Testis (tissue), 3 donors: ENCODE measurements around the gene SAMD7. TPM values are rescaled to one million over a fixed set of nuclear protein-coding genes. Genes with fewer than 3 reads are reported as not detected.

Experiments used
- DNase-seq: peaks from one replicate; pipeline ENCODE4 v3.0.0-alpha.2; 2019
- H3K27ac ChIP-seq, 2 donors: fragments of 200-600 bp; sonication (generic); one replicate each; pipeline ENCODE4 v1.5.1; 2019
- H3K27me3 ChIP-seq: fragments of 200-600 bp; sonication (generic); one replicate; pipeline ENCODE4 v1.5.1; 2019
- H3K36me3 ChIP-seq: fragments of 200-600 bp; sonication (generic); one replicate; pipeline ENCODE4 v1.5.1; 2017; ENCODE audit warnings: low read depth; ENCODE audit errors: missing control alignments
- H3K4me1 ChIP-seq: fragments of 200-600 bp; sonication (generic); one replicate; pipeline ENCODE4 v1.5.1; 2019
- H3K4me3 ChIP-seq, 2 donors: fragments of 200-600 bp; sonication (generic); one replicate each; pipeline ENCODE4 v1.5.1; 2017 to 2019
- H3K9me3 ChIP-seq: fragments of 200-600 bp; sonication (generic); one replicate; pipeline ENCODE4 v1.5.1; 2017
- CTCF ChIP-seq, 3 experiments: fragments of 450-650 bp in 2 of 3; fragments of 200-600 bp in 1 of 3; sonication (generic) in 1 of 3; IDR thresholded peaks; one replicate each; pipeline ENCODE4 v1.5.1; 2016 to 2019; ENCODE audit warnings: antibody characterized with exemption in 3 of 3, mild to moderate bottlenecking in 2 of 3, moderate library complexity in 1 of 3
- POLR2A ChIP-seq: fragments of 450-650 bp; IDR thresholded peaks from one replicate; pipeline ENCODE4 v1.6.1; 2017; ENCODE audit warnings: antibody characterized with exemption, mild to moderate bottlenecking, moderate library complexity
- WGBS, 2 donors: methylation state at CpG; one replicate each; pipeline ENCODE4 v1.1.5; 2018; 5-methylcytosine and 5-hydroxymethylcytosine counted together
- intact Hi-C: fragments of 100-400 bp; cut with DNase I; formaldehyde crosslinking; loops from one replicate; pipeline ENCODE4 v1.15.1; 2023; ENCODE audit warnings: low total_unique reads
- polyA plus RNA-seq: library from polyadenylated mRNA; stranded (reverse); fragments of 350-450 nt; fragmentation: Illumina TruSeq; extraction: RNeasy Lipid Tissue Mini Kit (QIAGEN cat#74804); gene quantifications from one replicate; pipeline ENCODE4 v1.2.3, GENCODE V29; 2014; ENCODE audit warnings: low read depth, low replicate concordance; ENCODE audit not compliant: insufficient read depth
- total RNA-seq, 2 donors: library from RNA; depleted of rRNA; stranded (reverse); fragments of >200 nt; gene quantifications; one replicate each; pipeline ENCODE4 v1.2.3, GENCODE V29; 2016

SAMD7 gene
- total and polyA plus RNA-seq, 3 donors from 2014 or later, result 0.25 to 0.68 TPM; not detected in 1

- Histone ChIP-seq H3K9me3 (no peaks in the 10 kb centered on the region), H3K27ac (no peak overlapping the region), H3K27me3 (no peaks in the 10 kb centered on the region), H3K4me1 (no peaks in the 10 kb centered on the region), H3K36me3 (no peaks in the 10 kb centered on the region), H3K4me3 (no peak overlapping the region)
- no peak for DNase-seq
- intact Hi-C loops, result no loop called here
- TF ChIP-seq POLR2A (no peak), CTCF (IDR thresholded peaks at IDR 0.05) (no peak)
- 59 to 78% methylated on average over 2 of the region's 2 CpGs for WGBS, 2 donors
Observed at GRCh38 chr3:169871129-169871886, 40.1 kb upstream of the SAMD7 start.

GRCh38 chr3:169879013-169879557 lies 32.3 kb upstream of the SAMD7 start:
- H3K36me3 ChIP-seq, result no peaks in the 10 kb centered on the region
- TF ChIP-seq POLR2A (no peak), CTCF (IDR thresholded peaks at IDR 0.05) (no peak)

GRCh38 chr3:169879845-169880575 lies 31.4 kb upstream of the SAMD7 start:
- H3K9me3 ChIP-seq, result no peaks in the 10 kb centered on the region
- no peak for DNase-seq
- H3K4me3 ChIP-seq, result no peak overlapping the region
- H3K4me1 ChIP-seq, result no peaks in the 10 kb centered on the region
- whole genome bisulfite sequencing, 2 donors, result 75 to 80% methylated on average over 1 to 3 of the region's 3 CpGs
- no peaks in the 10 kb centered on the region for H3K36me3 ChIP-seq
- intact Hi-C loops, result no loop called here
- H3K27me3 ChIP-seq, result no peaks in the 10 kb centered on the region
- H3K27ac ChIP-seq, result no peak overlapping the region
- no peak for TF ChIP-seq CTCF (IDR thresholded peaks at IDR 0.05)

More at GRCh38 chr3:169879013-169879557, 32.3 kb upstream of the SAMD7 start:
- no peak overlapping the region for H3K4me3 ChIP-seq
- H3K4me1 ChIP-seq, result no peaks in the 10 kb centered on the region
- no peaks in the 10 kb centered on the region for H3K9me3 ChIP-seq
- DNase-seq, result no peak
- WGBS, 2 donors, result 83 to 90% methylated on average over 8 of the region's 8 CpGs
- H3K27me3 ChIP-seq, result no peaks in the 10 kb centered on the region
- no peak overlapping the region for H3K27ac ChIP-seq
- intact Hi-C loops, result no loop called here

- no peak for DNase-seq
- intact Hi-C loops, result no loop called here
- no peaks in the 10 kb centered on the region for H3K27me3 ChIP-seq
- WGBS, 2 donors, result 84 to 89% methylated on average over 4 of the region's 4 CpGs
- no peak overlapping the region for H3K4me3 ChIP-seq
- H3K27ac ChIP-seq, result no peak overlapping the region
- no peaks in the 10 kb centered on the region for H3K9me3 ChIP-seq
- no peaks in the 10 kb centered on the region for H3K36me3 ChIP-seq
- no peaks in the 10 kb centered on the region for H3K4me1 ChIP-seq
- TF ChIP-seq POLR2A (no peak), CTCF (IDR thresholded peaks at IDR 0.05) (no peak)
Observed at GRCh38 chr3:169880576-169881250, 30.7 kb upstream of the SAMD7 start.
